HEK293T (cell line): ENCODE data around the gene LHFPL5.

ENCODE experiments used
- CTCF ChIA-PET: fragments of 350-600 bp; formaldehyde crosslinking; extraction: SDS; loops from one replicate; lab custom pipeline; 2021; ENCODE audit warnings: antibody characterized with exemption, inconsistent platforms; lab: Yijun Ruan, JAX
- POLR2A ChIA-PET: fragments of 350-600 bp; formaldehyde crosslinking; extraction: SDS; loops from one replicate; lab custom pipeline; 2020; ENCODE audit warnings: antibody characterized with exemption, inconsistent platforms; lab: Yijun Ruan, JAX
- DNase-seq: peaks from one replicate; pipeline ENCODE4 v3.0.0; 2012; ENCODE audit warnings: mixed read lengths; ENCODE audit errors: extremely low spot score
- ARNT ChIP-seq: fragments of 450-650 bp; IDR thresholded peaks from 2 replicates; pipeline ENCODE4 v1.6.1; 2017; ENCODE audit warnings: mild to moderate bottlenecking
- BHLHE40 ChIP-seq: fragments of 450-650 bp; IDR thresholded peaks from 2 replicates; pipeline ENCODE4 v1.6.1; 2016; ENCODE audit warnings: mild to moderate bottlenecking, moderate library complexity, borderline replicate concordance
- CTBP1 ChIP-seq: fragments of 450-650 bp; IDR thresholded peaks from 2 replicates; pipeline ENCODE4 v1.6.1; 2016; ENCODE audit warnings: borderline replicate concordance
- ELF4 ChIP-seq: fragments of 450-650 bp; IDR thresholded peaks from 2 replicates; pipeline ENCODE4 v1.6.1; 2017; ENCODE audit warnings: antibody characterized with exemption
- FOXA1 ChIP-seq: fragments of 450-650 bp; IDR thresholded peaks from 2 replicates; pipeline ENCODE4 v1.6.1; 2016; ENCODE audit warnings: mild to moderate bottlenecking
- FOXK2 ChIP-seq: fragments of 450-650 bp; IDR thresholded peaks from 2 replicates; pipeline ENCODE4 v1.6.1; 2016; ENCODE audit warnings: mild to moderate bottlenecking
- FOXM1 ChIP-seq: fragments of 450-650 bp; IDR thresholded peaks from 2 replicates; pipeline ENCODE4 v1.6.1; 2017; ENCODE audit warnings: mild to moderate bottlenecking, borderline replicate concordance
- HDGF ChIP-seq: fragments of 450-650 bp; IDR thresholded peaks from 2 replicates; pipeline ENCODE4 v1.6.1; 2017; ENCODE audit warnings: antibody characterized with exemption, borderline replicate concordance
- L3MBTL2 ChIP-seq: fragments of 450-650 bp; conservative IDR thresholded peaks from 2 replicates; pipeline ENCODE4 v1.6.1; 2016; ENCODE audit warnings: mild to moderate bottlenecking
- LEF1 ChIP-seq: fragments of 450-650 bp; IDR thresholded peaks from 2 replicates; pipeline ENCODE4 v1.6.1; 2017; ENCODE audit warnings: mild to moderate bottlenecking, borderline replicate concordance
- NFRKB ChIP-seq: fragments of 450-650 bp; IDR thresholded peaks from 2 replicates; pipeline ENCODE4 v1.6.1; 2016; ENCODE audit warnings: mild to moderate bottlenecking, moderate library complexity
- SP1 ChIP-seq: fragments of 450-650 bp; IDR thresholded peaks from 2 replicates; pipeline ENCODE4 v1.6.1; 2017
- SUZ12 ChIP-seq: fragments of 450-650 bp; IDR thresholded peaks from 2 replicates; pipeline ENCODE4 v1.6.1; 2016; ENCODE audit warnings: mild to moderate bottlenecking
- TARDBP ChIP-seq: fragments of 450-650 bp; IDR thresholded peaks from 2 replicates; pipeline ENCODE4 v1.6.1; 2016
- ZNF384 ChIP-seq: fragments of 450-650 bp; IDR thresholded peaks from 2 replicates; pipeline ENCODE4 v1.6.1; 2016
- TF ChIP-seq, protein P1 (sequence below): fragments of 450-650 bp; IDR thresholded peaks from 2 replicates; pipeline ENCODE4 v1.6.1; 2016

LHFPL5 gene

DNA sequence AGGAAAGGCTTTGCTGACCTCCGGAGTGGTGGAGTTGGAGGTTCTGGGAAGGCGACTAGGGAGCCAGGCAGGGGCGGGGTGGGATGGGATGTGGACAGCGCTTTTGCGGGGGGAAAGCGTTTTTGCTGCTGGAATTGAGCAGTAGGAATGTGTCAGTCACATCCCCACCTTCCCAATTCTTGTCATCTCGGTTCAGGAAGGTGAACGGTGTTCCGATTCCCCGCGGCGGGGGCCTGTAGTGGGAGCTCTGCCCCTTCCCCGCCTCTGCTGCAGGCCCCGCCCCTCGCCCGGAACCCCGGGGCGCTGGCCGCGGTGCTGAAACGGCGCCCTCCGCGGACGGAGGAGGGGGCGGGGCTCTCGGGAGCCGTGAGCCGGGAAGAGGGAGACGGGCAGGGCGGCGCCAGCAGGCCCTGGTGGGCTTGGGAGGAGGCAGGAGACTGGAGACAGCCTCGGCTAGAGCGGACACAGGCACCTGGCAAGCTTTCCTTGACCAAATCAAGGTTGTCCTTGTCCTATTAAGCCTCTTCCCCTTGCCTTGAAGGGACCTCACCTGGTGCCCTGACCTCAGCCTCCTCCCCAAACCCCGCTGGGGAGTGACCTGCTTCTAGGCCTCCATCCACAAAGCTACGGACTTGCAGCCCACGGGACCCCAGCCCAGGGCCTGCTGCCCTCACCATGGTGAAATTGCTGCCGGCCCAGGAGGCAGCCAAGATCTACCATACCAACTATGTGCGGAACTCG, at the start of gene LHFPL5:
Gene LHFPL5 (plus strand): TSS at position 357 of the 741 bp plus-strand sequence. CDS start 319 bp downstream, at position 676.
- CTCF ChIA-PET, result interaction anchor here (0.5 kb wide), 1 partner anchor 37 kb away, joined by 6 read pairs; no protein-coding TSS in a partner anchor
- peak; percentile 92 for DNase-seq
- TF ChIP-seq HDGF (no peak), SP1 (no peak), TARDBP (no peak), ARNT (no peak), CTBP1 (no peak), ZNF384 (no peak), ELF4 (no peak), FOXA1 (no peak), FOXK2 (no peak), FOXM1 (no peak)
- POLR2A ChIA-PET, result interaction anchor here (1.2 kb wide), 1 partner anchor 11 kb away, joined by 4 read pairs; no protein-coding TSS in a partner anchor

DNA sequence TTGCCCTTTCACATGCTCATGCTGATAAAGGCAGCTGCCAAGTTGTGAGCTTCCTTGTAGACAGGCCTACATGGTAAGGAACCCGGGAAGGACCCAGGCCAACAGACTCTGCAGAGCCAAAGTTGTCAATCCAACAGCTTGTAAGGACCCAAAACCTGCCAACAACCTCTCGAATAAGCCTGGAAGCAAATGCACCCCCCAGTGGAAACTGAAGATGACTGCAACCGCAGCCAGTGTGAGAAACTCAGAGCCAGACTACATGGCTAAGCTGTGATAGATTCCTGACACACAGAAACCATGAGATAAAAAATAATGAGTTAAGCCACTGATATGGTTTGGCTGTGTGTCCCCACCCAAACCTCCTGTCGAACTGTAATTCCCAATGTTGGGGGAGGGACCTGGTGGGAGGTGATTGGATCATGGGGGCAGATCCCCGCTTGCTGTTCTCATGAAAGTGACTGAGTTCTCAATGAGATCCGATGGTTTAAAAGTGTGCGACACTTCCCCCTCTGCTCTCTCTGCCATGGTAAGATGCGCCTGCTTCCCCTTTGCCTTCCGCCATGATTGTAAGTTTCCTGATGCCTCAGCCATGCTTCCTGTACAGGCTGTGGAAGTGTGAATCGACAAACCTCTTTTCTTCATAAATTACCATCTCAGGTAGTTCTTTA, 47.6 kb upstream of the LHFPL5 start:
- TF ChIP-seq ZNF384 (no peak), L3MBTL2 (no peak), NFRKB (no peak), HDGF (no peak), FOXA1 (no peak), FOXM1 (no peak), ELF4 (no peak), LEF1 (no peak), BHLHE40 (no peak), FOXK2 (no peak)
- TF ChIP-seq, protein P1, sequence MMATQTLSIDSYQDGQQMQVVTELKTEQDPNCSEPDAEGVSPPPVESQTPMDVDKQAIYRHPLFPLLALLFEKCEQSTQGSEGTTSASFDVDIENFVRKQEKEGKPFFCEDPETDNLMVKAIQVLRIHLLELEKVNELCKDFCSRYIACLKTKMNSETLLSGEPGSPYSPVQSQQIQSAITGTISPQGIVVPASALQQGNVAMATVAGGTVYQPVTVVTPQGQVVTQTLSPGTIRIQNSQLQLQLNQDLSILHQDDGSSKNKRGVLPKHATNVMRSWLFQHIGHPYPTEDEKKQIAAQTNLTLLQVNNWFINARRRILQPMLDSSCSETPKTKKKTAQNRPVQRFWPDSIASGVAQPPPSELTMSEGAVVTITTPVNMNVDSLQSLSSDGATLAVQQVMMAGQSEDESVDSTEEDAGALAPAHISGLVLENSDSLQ, result no peak; the same call in 1 of the 2 replicates
- ChIA-PET CTCF (interaction anchor here (0.6 to 1.5 kb wide), 8 partner anchors 11 to 235 kb away, joined by 3 to 5 read pairs (median 3); partner anchors contain the start of gene ARMC12), POLR2A (no interaction called here)
- DNase-seq, result peak; percentile 69

DNA sequence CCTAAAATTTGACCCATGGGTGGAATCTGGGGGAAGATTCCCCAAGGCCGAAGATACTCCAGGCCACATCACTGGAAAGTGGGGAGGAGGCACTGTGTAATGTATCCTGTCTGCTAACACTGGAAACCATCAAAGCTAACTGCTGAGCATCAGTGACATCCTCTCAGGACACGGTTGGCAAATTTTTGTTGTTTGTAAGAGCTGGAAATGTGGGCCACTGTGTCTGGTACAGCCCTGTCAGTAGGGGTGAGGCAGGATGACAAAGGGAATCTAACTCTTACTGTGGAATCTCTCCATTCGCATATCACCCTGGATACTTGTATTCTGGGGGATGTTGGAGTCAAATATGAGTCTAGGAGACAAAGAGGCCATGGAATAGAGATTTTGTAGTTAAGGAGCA, 45.7 kb upstream of the LHFPL5 start:
- TF ChIP-seq SP1 (no peak), NFRKB (no peak), ARNT (no peak), CTBP1 (no peak), LEF1 (no peak), ELF4 (no peak), FOXA1 (no peak), L3MBTL2 (no peak), BHLHE40 (no peak), TARDBP (no peak), HDGF (no peak), FOXM1 (no peak), FOXK2 (no peak)
- POLR2A ChIA-PET, result no interaction called here
- CTCF ChIA-PET, result no interaction called here

DNA sequence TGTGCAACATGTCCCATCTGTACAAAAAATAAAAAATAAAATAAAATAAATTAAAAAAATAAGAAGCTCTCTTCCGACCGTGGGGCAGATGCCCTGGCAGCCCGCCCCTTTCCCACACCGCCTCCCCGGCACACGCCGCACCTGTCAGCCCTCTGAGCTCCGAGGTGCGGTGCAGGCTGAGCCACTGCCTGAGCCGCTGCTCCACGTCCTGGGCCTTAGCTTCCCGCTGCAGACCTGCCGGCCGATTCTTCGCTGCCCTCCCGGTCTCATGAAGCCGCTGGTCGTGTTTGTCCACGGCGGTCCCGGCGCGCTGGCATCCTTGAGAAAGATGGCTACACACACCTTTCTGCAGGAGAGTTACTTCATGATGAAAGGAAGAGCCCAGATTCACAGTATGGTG, 39.4 kb upstream of the LHFPL5 start:
- POLR2A ChIA-PET, result no interaction called here
- TF ChIP-seq FOXA1 (no peak), FOXM1 (no peak), CTBP1 (no peak), ELF4 (no peak), HDGF (no peak), ARNT (no peak), TARDBP (no peak)
- TF ChIP-seq, protein P1, result no peak
- CTCF ChIA-PET, result no interaction called here
- no peak for DNase-seq

More for the DNA sequence above, 45.7 kb upstream of the LHFPL5 start:
- DNase-seq, result no peak

DNA sequence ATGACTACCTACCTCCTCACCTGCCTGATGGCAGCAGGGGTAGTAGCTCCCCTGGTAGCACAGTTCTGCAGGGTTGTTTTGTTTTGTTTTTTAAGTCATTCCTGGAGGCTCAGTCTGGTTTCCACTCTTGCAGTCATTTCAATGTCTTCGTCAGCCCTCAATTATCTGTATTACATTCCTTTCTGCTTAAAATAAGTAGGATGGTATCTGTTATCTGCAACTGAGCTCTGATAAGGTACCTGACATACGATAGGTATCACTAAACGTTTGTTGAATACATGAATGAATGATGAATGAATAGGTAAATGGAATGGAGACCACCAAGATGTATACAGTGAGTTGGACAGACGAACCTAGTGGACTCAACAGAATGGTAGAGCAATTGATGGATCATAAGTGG, 35.9 kb upstream of the LHFPL5 start:
- POLR2A ChIA-PET, result no interaction called here
- no peak for TF ChIP-seq L3MBTL2
- TF ChIP-seq SP1, result no peak
- no peak for TF ChIP-seq ARNT
- TF ChIP-seq FOXA1, result no peak
- no peak for TF ChIP-seq CTBP1
- no peak for TF ChIP-seq NFRKB
- TF ChIP-seq ZNF384, result no peak
- no peak for TF ChIP-seq FOXK2
- TF ChIP-seq FOXM1, result no peak
- no peak for TF ChIP-seq ELF4
- TF ChIP-seq SUZ12, result no peak
- no peak for TF ChIP-seq BHLHE40
- TF ChIP-seq, protein P1, result no peak
- no peak for TF ChIP-seq LEF1
- TF ChIP-seq HDGF, result no peak
- no peak for DNase-seq
- CTCF ChIA-PET, result no interaction called here

DNA sequence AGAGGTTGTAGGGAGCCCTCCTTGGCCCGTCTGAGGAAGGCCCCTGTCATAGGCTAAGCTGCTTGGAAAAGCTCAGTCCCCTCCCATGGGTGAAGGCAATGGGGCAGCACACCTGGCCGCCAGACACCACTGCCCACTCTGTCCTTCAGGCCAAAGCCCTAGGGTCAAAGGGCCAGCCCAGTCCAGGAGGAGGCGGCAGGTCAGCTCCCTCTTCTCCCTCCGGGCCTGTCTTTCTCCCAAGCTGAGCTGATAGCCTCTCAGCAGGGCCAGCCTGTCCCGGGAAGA, 33.9 kb upstream of the LHFPL5 start:
- ChIA-PET POLR2A (no interaction called here), CTCF (interaction anchor here (0.6 kb wide), 2 partner anchors 14 to 21 kb away, joined by 3 to 4 read pairs; no protein-coding TSS in a partner anchor)
- TF ChIP-seq FOXM1, result no peak
- no peak for TF ChIP-seq FOXA1
- no peak for TF ChIP-seq ARNT
- no peak for TF ChIP-seq SP1
- TF ChIP-seq, protein P1, result no peak
- TF ChIP-seq FOXK2, result no peak
- TF ChIP-seq TARDBP, result no peak
- no peak for TF ChIP-seq L3MBTL2
- TF ChIP-seq ELF4, result no peak
- TF ChIP-seq NFRKB, result no peak
- TF ChIP-seq ZNF384, result no peak
- no peak for TF ChIP-seq SUZ12
- TF ChIP-seq CTBP1, result no peak
- no peak for TF ChIP-seq HDGF
- TF ChIP-seq LEF1, result no peak
- no peak for TF ChIP-seq BHLHE40
- no peak for DNase-seq
